Skin epidermis (tissue), 12 donors: Measurements from ENCODE around the gene CFD.
"Not testable (repeated sequence)": the region's sequence is repeated elsewhere in the genome, so short reads cannot be mapped to it uniquely, and the experiment has no call there.

Experiments
- H3K27ac ChIP-seq, 21 experiments: fragments of 200-600 bp; sonication (generic) in 11 of 21; one replicate each; pipeline ENCODE4 v1.5.0; 2020; ENCODE audit warnings: mild to moderate bottlenecking in 3 of 21, inconsistent platforms in 2 of 21, moderate library complexity in 2 of 21
- H3K4me3 ChIP-seq, 7 experiments: fragments of 200-600 bp; sonication (generic) in 2 of 7; one replicate each; pipeline ENCODE4 v1.5.0; 2020; ENCODE audit warnings: inconsistent platforms in 2 of 7, mild to moderate bottlenecking in 2 of 7, moderate library complexity in 1 of 7

CFD gene

DNA sequence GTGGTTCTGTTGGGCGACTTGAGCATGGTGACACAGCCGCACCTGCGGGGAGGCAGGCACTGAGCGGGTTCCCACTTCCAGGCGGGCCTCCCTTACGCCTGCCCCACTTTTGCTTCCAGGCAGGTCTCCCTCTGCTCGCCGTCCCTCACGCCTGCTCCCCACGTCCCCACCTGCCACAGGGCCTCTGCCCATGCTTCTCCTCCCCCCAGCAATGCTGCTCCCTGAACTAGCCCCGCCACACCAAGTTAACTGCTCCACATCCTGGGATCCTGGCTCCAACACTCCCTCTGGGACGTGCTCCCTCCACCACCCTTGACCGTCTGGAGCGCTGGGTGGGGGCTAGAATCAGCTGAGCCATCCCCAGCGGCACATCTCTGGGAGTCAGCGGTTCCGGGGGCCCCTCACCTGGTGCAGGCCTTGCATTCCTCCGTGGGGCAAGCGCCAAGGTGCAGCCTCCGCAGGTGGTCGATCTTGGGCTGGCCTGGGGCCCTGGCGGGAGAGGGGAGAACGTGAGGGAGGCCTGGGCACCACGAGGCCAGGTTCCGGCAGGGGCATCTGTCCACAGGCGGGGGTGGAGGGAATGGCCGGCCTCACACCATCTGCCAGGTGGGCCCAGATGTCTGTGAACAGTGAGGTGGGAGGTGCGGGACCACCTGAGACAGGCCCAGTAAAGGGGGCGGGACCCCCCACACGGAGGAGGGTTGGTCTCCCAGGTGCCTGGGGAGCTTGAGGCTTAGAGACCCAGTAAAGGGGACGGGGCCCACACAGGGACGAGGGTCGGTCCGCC is 9.2 kb downstream of the CFD start:
- no peak overlapping the region for H3K4me3 ChIP-seq
- peak overlapping the region in 19 of 21 experiments; percentile 17 to 89 (median 66) for H3K27ac ChIP-seq

DNA sequence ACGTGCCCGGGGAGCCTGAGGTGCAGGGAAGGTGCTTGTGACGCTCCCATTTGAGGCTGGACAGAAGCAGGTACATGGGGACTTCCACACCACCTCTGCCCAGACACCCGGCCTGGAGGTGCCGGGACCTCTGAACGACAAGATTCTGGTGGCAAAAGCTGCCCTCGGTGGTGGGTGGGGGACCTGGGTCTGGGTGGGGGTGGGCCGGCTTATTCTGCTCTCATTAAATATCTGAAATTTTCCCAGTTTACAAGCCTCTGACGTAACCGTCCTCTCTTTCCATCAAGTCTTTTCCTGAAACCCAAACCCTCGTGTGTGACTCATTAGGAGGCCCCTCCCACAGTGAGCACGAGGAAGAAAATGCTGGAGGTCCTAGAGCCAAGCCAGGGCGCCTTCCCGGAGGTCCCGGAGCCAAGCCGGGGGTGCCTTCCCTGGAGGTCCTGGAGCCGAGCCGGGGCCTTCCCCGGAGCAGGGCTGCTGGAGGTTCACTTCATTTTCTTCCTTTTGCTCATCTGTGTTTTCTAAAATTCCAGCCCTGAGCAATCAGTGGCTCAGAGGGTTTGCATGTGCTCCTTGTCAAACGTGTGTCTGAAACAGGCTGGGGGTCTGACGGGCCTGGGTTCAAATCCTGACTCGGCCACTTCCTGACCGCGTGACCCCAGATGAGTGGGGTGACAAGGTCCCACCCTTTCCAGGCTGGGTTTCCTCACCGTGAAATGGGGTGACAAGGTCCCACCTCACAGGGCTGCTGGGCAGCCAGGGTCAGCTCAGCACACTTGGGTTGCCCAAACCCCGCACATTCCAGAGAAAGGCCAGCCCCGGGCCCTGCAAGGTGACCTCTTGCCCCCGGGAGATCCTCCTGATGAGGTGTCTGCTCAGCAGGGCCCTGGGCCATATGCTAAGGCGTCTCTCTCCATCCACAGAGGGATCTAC is 10.0 kb downstream of the CFD start:
- Histone ChIP-seq H3K4me3 (no peak overlapping the region), H3K27ac (peak overlapping the region in 20 of 21 experiments; percentile 17 to 89 (median 66))

DNA sequence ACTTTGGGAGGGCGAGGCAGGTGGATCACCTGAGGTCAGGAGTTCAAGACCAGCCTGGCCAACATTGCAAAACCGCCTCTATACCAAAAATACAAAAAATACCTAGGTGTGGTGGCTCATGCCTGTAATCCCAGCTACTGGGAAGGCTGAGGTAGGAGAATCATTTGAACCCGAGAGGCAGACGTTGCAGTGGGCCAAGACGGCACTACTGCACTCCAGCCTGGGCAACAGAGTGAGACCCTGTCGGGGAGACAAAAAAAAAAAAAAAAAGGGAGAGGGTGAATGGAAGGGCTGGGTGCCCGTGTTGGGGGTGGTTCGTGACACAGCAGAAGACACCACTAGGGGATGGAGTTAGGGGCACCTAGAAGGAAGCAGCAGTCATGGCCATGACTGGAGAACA is 10.8 kb downstream of the CFD start:
- no peak overlapping the region for H3K4me3 ChIP-seq
- H3K27ac ChIP-seq, result peak overlapping the region in 15 of 21 experiments; percentile 18 to 89 (median 66)

DNA sequence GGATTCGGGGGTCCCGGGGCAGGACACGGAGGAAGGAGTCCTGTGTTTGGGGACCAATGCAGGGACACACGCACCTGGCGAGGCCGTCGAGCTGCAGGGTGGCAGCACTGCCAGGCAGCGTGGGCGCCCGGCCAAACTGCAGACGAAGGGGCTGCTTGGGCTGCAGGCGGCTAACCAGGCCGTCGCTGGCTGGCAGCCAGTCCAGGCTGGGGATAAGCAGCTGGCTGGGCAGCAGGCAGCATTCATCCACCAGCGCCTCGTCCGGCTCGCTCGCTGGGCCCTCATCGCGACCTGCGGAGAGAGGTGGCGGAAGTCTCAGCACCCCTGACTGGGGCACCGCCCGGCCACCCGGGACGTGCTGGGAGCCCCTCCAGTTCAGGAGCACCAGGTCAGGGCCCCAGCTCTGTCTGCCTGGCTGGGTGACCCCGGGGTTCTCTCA is 11.5 kb downstream of the CFD start:
- Histone ChIP-seq H3K4me3 (no peak overlapping the region), H3K27ac (peak overlapping the region in 3 of 21 experiments; percentile 52 to 73 (median 69))

DNA sequence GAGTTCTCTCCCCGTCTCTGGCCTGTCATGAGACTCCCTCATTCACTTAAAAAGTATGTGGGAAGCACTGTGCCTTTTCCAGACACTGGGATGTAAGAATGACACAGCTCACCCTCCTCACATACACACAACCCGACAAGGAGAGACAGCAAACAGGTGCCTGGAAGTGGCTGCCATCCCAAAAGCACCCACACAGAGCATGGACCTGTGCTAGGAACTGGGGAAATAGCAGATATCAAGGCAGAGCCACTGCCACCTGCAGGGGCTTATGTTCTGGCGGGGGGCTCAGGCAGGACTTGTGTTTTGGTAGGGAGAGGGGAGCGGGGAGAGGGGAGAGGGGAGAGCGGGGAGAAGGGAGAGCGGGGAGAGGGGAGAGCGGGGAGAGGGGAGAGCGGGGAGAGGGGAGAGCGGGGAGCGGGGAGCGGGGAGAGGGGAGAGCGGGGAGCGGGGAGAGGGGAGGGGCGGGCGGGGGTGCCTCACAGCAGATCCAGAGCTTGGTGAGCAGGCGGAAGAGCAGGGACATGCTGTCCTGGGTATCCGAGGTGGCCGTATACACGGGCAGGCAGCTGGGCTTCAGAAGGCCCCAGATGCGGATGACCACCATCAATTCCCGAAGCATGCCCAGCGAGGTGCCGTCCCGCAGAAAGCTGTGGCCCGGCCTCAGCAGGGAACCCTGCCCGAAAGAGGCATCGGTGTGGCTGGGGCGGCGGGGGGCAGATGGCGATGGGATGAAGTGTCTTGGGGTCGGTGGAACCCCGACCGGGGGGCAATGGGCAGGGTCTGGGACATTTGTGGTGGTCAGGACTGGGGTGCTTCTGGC is 12.2 kb downstream of the CFD start:
- peak overlapping the region in 18 of 21 experiments; percentile 25 to 90 (median 70) for H3K27ac ChIP-seq
- peak overlapping the region in 2 of 7 experiments; percentile 4 to 12 for H3K4me3 ChIP-seq

DNA sequence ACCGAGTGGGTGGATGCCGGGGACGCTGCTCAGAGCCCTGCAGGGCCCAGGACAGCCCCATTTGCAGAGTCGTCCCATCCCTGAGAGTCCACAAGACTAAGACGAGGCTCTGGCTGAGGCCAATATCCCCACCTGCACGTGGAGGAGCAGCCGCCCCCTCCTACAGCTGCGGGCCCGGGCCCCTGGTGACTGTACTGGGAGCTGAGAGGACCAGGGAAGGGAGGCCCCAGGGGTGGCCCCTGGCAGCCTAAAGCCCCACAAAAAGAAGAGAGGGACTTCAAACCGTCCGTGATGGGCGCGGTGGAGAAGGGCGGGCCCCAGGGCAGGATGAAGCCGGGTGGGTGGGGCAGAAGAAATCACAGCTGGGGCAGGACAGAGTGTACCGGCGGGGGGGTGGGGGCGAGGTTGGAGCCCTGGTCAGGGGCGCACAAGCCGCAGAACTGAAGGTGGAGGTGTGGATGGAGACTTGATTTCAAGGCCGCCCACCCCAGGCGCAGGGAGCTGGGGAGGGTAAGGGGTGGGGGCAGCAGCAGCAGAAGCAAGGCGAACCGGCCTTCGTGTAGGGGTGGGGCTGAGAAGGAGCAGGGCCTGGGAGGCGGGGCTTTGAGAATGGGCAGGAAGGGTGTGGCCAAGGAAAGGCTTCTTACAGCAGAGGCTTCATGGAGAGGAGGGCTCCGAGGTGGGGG is 12.9 kb downstream of the CFD start:
- H3K4me3 ChIP-seq, result peak overlapping the region in 4 of 7 experiments; percentile 4 to 28 (median 18)
- H3K27ac ChIP-seq, result peak overlapping the region in 19 of 21 experiments; percentile 7 to 90 (median 69)

DNA sequence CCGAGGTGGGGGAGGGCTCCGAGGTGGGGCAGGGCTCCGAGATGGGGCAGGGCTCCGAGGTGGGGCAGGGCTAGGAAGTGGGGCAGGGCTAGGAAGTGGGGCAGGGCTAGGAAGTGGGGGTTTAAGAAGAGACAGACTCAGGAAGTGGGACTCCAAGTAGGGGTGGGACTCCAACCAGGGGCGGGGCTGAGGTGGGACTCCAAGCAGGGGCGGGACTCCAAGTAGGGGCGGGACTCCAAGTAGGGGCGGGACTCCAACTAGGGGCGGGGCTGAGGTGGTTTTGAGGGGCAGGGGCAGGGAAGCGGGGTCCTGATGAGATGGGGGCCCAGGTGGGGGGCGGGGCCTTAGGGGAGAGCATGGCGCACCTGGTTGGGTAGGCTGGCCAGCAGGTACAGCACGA is 13.6 kb downstream of the CFD start:
- Histone ChIP-seq H3K4me3 (no peak overlapping the region), H3K27ac (peak overlapping the region in 5 of 21 experiments; percentile 17 to 85 (median 55))

DNA sequence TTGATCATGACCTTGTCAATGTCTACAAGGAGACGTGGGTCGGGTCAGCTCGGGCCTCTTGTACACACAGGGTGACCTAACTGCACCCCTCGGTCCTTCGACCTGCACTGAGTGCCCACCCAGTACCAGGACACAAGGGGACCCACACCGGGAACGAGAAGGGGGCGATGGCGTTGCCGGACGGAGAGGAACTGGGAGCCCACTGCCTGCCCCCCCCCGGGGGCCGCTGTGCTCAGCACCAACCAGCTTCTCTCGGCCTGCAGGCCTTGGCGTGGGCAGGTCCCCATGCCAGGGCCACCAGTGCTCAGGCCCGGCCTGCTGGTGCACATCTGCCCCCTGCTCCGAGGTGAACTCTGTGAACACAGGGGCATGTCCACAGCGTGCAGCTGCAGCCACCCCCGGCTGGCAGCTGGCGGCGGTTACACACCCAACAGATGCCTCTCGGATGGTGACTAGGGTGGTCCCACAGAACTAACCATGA is 14.1 kb downstream of the CFD start:
- Histone ChIP-seq H3K27ac (peak overlapping the region in 5 of 21 experiments; percentile 7 to 55 (median 22)), H3K4me3 (no peak overlapping the region)

DNA sequence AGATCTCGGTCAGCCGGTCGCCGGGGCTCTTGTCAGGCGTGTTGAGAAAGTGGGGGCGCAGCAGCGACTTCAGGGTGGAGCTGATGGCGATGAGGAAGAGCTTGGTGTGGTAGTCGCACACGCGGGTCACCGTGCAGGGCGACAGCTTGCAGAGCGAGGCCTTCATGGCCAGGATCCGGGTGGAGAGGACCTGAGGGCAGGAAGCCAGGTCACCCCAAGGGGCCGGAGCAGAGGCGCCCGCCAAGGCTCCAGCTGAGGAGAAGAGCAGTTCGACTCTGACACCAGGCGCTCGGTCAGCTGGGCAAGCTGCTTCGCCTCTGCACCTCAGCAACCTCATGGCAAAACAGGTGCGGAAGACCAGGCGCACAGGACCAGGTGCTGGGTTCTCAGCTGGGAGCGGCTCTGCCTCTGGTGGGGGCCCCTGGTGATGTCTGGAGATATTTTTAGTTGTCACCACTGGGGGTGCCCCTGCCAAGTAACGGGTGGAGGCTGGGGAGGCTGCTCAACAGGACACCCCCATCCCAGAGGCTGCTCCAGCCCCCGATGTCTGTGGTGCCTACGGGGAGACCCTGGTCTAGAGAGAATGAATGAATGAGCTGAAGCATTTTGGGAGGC is 15.9 kb downstream of the CFD start:
- Histone ChIP-seq H3K4me3 (no peak overlapping the region), H3K27ac (no peak overlapping the region)

DNA sequence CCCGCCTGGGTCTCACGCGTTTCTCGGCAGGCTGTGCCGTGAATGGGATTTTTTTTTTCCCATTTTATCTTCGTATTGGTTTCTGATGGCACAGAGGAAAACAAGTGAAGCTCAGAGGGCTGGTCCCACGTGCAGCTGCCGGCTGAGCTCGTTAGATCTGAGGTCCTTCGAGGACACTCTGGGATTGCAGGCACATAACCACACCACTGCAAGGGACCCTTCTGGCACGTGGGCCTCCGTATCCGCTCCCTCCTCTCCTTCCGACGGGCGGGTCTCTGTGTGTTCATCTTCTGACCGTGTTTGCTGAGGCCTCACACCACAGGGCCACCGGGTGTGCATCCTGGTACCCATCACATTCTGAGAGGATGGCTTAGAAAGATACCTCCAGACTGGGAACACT is 16.6 kb downstream of the CFD start:
- H3K4me3 ChIP-seq, result no peak overlapping the region
- no peak overlapping the region for H3K27ac ChIP-seq

DNA sequence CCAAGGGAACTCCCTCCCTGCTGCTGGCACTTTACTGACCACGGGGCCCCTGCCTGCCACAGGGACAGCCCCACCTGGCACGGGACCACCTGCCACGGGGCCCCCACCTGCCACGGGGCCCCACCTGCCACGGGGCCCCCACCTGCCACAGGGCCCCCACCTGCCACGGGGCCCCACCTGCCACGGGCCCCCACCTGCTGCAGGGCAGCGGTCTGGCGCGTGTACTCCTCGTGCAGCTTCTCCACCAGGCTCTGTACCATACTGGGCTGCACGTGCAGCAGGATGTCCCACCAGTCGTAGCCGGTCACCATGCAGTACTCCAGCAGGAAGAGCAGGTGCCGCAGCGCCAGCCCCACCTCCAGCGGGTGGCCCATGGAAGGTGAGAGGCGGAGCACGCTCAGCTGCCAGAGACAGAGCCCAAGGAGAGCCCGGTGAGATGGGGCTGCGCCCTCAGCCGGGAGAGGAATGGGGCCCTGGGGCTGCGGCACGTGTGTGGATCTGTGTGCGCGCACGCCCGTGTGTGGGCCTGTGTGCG is 17.4 kb downstream of the CFD start:
- no peak overlapping the region for H3K27ac ChIP-seq
- no peak overlapping the region for H3K4me3 ChIP-seq

DNA sequence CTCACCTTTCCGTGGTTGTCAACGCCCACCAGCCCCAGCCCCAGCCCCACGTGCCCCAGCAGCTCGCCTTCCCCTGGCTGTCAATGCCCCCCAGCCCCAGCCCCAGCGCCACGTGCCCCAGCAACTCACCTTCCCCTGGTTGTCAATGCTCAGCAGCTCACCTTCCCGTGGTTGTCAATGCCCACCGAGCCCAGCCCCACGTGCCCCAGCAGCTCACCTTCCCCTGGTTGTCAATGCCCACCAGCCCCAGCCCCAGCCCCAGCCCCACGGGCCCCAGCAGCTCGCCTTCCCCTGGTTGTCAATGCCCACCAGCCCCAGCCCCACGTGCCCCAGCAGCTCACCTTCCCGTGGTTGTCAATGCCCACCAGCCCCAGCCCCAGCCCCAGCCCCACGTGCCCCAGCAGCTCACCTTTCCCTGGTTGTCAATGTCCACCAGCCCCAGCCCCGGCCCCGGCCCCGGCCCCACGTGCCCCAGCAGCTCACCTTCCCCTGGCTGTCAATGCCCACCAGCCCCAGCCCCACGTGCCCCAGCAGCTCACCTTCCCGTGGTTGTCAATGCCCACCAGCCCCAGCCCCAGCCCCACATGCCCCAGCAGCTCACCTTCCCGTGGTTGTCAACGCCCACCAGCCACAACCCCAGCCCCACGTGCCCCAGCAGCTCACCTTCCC is 18.7 kb downstream of the CFD start:
- not testable (repeated sequence) for H3K27ac ChIP-seq, H3K4me3 ChIP-seq

DNA sequence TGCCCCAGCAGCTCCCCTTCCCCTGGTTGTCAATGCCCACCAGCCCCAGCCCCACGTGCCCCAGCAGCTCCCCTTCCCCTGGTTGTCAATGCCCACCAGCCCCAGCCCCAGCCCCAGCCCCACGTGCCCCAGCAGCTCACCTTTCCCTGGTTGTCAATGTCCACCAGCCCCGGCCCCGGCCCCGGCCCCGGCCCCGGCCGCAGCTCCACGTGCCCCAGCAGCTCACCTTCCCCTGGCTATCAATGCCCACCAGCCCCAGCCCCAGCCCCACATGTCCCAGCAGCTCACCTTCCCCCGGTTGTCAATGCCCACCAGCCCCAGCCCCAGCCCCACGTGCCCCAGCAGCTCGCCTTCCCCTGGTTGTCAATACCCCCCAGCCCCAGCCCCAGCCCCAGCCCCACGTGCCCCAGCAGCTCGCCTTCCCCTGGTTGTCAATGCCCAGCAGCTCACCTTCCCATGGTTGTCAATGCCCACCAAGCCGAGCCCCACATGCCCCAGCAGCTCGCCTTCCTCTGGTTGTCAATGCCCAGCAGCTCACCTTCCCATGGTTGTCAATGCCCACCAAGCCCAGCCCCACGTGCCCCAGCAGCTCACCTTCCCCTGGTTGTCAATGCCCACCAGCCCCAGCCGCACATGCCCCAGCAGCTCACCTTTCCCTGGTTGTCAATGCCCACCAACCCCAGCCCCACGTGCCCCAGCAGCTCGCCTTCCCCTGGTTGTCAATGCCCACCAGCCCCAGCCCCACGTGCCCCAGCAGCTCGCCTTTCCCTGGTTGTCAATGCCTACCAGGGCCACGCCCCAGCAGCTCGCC is 19.5 kb downstream of the CFD start:
- H3K27ac ChIP-seq, H3K4me3 ChIP-seq: not testable (repeated sequence)

DNA sequence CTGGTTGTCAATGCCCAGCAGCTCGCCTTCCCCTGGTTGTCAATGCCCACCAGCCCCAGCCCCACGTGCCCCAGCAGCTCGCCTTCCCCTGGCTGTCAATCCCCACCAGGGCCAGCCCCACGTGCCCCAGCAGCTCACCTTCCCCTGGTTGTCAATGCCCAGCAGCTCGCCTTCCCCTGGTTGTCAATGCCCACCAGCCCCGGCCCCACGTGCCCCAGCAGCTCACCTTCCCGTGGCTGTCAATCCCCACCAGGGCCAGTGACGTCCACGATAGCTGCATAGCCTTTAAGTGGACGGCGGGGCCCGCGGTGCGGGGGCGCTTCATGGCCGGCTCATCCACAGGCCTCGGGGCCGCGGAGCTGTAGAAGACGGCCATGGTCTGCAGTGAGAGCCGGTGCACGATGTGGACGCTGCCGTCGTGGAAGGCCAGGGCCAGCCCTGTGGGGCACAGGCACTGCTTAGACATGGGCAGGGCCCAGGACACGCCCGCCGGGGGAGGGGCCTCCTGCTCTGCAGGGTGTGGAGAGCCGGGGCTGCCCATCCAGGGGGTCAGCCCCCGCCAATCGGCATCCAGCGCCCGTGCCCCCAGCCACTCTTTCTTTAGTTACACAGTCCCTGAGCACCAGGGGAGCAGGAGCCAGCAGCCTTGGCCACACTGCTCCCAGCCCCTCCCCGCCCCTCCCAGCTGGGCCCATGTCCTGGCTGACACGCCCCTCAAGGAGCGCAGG is 20.4 kb downstream of the CFD start:
- H3K27ac ChIP-seq, result no peak overlapping the region
- no peak overlapping the region for H3K4me3 ChIP-seq

DNA sequence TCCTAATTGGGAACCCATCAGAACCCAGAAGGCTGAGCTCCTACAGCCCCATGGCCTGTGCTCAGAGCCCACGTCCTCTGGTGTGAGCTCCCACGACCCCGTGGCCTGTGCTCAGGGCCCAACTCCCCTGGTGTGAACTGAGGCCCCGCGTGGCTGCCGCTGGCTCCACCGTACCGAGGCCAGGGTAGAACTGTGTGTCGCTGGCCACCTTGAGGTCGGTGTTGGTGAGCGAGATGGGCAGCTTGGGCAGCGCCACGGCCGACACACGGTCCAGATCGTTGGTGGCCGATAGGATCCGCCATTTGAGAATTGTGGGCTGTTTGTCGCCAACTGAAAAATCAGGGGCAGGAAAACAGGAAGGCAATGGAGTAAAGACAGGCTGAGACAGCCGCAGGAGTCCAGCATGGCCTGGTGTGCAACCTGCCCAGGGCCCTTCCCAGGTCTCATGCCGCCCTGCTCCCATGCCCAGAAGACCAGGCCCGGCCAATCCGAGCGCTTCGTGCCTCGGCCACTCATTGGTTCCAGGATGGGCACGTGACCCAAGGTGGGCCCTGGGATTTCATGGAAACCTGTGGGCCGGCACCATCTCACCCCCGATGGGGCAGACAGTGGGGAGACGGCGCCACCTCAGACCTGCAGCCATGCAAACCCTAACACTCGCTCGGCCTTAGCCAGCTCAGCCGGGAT is 22.1 kb downstream of the CFD start:
- Histone ChIP-seq H3K4me3 (no peak overlapping the region), H3K27ac (no peak overlapping the region)
